ENCODE data around the gene DEPDC1B.

DNA sequence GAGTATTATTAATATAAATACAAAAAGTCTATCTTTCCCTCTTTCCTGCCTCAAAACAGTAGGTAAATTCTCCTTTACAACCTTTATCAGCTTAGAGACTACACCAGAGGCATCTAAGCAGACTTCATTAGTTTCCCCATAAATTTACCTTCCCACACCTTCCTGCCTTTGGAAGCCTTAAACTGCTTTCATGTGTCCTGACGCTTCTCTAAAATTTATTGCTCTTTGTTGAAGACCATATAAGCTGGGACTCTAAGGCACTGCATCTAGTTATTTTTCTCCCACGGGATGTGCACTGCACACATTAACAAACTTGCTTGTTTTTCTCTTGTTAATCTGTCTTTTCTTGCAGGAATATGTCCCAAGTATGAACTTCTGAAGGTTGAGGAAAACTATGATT is 51.8 kb downstream of the DEPDC1B start:
- no peak for TF ChIP-seq POLR2A (IDR thresholded peaks at IDR 0.05)
- TF ChIP-seq, protein P1, sequence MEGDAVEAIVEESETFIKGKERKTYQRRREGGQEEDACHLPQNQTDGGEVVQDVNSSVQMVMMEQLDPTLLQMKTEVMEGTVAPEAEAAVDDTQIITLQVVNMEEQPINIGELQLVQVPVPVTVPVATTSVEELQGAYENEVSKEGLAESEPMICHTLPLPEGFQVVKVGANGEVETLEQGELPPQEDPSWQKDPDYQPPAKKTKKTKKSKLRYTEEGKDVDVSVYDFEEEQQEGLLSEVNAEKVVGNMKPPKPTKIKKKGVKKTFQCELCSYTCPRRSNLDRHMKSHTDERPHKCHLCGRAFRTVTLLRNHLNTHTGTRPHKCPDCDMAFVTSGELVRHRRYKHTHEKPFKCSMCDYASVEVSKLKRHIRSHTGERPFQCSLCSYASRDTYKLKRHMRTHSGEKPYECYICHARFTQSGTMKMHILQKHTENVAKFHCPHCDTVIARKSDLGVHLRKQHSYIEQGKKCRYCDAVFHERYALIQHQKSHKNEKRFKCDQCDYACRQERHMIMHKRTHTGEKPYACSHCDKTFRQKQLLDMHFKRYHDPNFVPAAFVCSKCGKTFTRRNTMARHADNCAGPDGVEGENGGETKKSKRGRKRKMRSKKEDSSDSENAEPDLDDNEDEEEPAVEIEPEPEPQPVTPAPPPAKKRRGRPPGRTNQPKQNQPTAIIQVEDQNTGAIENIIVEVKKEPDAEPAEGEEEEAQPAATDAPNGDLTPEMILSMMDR (IDR thresholded peaks at IDR 0.05): no peak
